ENCODE results near the gene HS3ST4.

DNA sequence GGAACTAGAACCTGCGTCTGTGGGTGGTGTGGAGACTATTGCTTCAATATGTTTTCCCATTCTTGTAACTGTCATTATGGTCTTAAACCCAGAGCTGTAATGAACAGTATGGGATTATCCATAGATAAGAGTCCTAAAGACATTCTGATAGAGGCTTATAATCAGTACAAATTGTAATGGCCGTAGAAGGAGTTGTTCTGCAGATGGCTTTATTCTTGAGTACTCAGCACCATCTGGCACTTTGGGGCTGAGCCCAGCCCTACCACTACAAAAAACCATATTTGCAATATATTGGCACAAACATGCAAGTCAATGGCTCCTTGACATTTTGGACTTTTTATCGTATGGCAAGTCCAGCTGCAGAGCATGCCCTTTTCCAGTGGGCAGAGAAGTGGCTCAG lies 150.0 kb downstream of the HS3ST4 start:
- TF ChIP-seq, protein P1, sequence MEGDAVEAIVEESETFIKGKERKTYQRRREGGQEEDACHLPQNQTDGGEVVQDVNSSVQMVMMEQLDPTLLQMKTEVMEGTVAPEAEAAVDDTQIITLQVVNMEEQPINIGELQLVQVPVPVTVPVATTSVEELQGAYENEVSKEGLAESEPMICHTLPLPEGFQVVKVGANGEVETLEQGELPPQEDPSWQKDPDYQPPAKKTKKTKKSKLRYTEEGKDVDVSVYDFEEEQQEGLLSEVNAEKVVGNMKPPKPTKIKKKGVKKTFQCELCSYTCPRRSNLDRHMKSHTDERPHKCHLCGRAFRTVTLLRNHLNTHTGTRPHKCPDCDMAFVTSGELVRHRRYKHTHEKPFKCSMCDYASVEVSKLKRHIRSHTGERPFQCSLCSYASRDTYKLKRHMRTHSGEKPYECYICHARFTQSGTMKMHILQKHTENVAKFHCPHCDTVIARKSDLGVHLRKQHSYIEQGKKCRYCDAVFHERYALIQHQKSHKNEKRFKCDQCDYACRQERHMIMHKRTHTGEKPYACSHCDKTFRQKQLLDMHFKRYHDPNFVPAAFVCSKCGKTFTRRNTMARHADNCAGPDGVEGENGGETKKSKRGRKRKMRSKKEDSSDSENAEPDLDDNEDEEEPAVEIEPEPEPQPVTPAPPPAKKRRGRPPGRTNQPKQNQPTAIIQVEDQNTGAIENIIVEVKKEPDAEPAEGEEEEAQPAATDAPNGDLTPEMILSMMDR (IDR thresholded peaks at IDR 0.05) = no peak
- TF ChIP-seq POLR2A (IDR thresholded peaks at IDR 0.05) (no peak), POLR2AphosphoS5 (IDR thresholded peaks at IDR 0.05) (no peak), EP300 (IDR thresholded peaks at IDR 0.05) (no peak)

Data from suprapubic skin (tissue), 4 donors.